SHP77 (cell line): ENCODE results near the gene NEURL2.
A peak's percentile ranks its signal among the peaks of the same experiment; 100 is the strongest.
"Not testable (repeated sequence)": the region's sequence is repeated elsewhere in the genome, so short reads cannot be mapped to it uniquely, and the experiment has no call there.

Experiments used
- DNase-seq, 2 experiments: peaks; one replicate each; lab custom pipeline; 2025; lab: John Stamatoyannopoulos, UW

The NEURL2 gene, protein sequence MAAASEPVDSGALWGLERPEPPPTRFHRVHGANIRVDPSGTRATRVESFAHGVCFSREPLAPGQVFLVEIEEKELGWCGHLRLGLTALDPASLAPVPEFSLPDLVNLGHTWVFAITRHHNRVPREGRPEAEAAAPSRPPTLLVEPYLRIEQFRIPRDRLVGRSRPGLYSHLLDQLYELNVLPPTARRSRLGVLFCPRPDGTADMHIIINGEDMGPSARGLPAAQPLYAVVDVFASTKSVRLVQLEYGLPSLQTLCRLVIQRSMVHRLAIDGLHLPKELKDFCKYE

GRCh38 chr20:45890985-45891983 lies at the start of gene NEURL2, which contains the start of gene CTSA:
Gene NEURL2, minus strand, starts transcription at chr20:45891208. Its CDS starts 217 bp downstream, at chr20:45890991.
Gene CTSA, plus strand, starts transcription at chr20:45891335. Its CDS starts 234 bp downstream, at chr20:45891569.
- DNase-seq: peak; percentile 79 to 88

DNA sequence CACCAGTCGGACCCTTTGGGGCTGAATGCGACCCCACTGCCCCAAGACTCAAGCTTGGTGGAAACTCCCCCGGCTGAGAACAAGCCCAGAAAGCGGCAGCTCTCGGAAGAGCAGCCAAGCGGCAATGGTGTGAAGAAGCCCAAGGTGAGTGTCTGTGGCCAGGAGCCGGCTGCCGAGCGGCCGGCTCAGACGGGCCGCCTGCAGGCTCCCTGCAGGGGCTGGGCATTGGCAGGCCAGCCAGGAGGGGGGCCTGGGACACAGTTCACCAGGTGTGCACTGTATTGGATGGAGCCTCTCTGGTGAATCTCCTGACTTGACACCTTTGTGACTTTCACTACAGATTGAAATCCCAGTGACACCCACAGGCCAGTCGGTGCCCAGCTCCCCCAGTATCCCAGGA lies 49.5 kb upstream of the NEURL2 start:
- DNase-seq: no peak

DNA sequence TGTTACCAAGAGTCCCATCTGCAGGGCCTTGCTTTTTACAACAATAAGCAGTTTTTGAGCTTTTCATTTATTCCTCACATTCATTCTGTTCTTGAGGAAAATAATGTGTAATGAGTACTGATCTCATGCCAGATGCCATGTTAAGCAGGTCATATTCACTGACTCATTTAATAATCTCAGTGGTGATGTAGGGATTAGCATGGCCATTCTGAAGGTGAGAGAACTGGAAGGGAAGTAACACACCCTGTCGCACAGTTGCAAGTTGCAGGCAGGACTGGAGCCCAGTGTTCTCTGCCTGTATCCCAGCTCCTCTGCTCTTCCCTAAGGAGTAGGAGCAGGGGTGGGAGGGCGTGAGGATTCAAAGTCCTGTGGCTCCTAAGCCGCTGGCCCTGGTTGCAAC lies 49.0 kb upstream of the NEURL2 start:
- no peak for DNase-seq

DNA sequence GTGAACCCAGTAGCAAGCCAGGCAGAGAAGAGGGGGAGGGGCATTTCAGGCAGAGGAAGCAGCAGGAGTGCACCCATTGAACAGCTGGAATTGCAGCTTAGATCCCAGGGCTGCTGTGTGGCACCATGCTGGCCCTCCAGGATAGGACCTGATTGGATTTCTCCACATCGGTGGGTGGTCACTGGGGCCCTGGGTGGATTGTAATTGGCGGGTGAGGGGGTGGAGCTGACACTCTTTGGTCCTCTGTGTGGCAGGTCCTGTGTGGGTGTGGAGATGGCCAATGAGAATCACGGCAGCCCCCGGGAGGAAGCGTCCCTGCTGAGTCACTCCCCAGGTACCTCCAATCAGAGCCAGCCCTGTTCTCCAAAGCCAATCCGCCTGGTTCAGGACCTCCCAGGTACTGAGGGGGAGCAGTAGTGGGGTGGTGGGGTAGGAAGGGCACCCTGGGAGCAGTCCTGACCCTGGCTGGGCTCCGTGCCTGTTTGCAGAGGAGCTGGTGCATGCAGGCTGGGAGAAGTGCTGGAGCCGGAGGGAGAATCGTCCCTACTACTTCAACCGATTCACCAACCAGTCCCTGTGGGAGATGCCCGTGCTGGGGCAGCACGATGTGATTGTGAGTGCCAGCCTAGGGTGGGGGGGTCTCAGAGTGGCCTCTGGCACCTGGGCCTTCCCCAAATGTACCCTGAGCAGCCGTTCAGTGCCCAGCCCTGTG lies 47.9 kb upstream of the NEURL2 start:
- DNase-seq: no peak

- no peak for DNase-seq
Measured at GRCh38 chr20:45937765-45938164, 46.8 kb upstream of the NEURL2 start.

DNA sequence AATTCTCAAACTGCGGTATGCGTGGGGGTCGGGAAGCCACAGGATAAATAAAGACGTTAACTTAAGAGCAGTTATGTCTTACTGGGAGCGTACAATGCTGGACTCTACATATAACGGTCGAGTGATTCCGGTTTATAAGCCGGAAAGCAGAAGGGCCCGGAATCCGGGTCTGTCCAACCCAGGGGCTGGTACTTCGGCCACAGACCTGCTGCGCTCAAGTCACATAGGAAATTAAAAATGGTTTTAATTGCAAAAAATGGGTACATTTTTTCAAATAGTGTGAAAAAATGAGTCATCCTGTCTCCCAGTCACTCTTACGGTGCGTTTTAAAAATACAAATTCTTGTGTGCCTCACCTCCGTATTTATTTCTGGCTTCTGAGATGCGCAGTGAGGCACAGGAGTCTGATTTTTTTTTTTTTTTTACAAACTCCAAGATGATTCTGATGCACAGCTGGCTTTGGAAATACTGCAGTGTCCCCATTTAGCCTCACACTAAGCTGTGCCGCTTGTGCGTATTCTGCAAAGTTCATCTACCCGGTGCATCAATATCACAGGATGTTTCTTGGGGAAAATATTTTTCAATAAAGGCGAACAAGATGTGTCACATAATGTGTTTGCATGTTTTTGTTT lies 44.5 kb upstream of the NEURL2 start:
- DNase-seq: no peak

DNA sequence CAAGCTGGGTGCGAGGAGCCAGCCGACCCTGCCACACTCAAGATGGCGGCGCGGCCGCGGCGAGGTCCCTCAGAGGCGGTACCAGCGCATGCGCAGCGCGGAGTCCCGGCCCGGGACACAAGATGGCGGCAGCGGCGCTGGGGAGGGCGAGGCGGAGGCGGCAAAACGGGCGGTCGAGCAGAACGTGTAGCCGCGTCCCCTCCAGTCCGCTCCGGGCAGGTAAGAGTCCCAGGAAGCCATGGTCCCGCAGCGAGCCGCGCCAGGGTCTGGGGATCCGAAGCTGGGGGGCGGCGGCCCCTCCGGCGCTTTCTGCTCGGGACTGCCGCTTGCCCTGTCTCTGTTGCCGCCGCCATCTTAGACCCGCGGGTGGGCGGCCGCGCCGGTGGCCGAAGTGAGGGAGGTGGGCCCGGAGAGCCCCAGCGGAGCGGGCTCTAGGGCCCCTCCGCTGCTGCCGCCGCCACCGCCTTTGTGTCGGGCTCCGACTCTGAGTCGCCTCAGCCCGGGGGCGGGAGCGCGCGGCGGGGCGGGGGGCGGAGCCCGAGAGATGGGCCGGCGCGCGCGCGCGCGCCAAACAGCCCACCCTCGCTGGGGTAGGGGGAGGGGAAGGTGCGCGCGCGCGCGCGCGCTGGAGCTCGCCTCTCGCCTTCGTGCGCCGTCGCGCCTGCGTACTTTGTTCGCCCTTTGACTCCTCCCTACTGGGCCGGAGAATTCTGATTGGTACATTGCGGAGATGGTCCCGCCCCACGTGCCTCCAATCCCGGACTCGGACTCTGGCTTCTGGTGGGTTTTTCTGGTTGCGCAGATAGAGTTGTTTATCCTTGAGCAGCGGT lies 43.8 kb upstream of the NEURL2 start, which contains the start of gene PCIF1:
Gene PCIF1, plus strand, starts transcription at position 98 of the 830 bp plus-strand sequence. CDS start 4,317 bp downstream, outside the sequence.
- peak; percentile 94 to 95 for DNase-seq

GRCh38 chr20:45934046-45934585 lies 43.1 kb upstream of the NEURL2 start:
- DNase-seq: no peak

- DNase-seq: peak; percentile 85 to 93
Measured at GRCh38 chr20:45933266-45934045, 42.4 kb upstream of the NEURL2 start.

GRCh38 chr20:45931680-45932079 lies 40.7 kb upstream of the NEURL2 start:
- DNase-seq: not testable (repeated sequence)

DNA sequence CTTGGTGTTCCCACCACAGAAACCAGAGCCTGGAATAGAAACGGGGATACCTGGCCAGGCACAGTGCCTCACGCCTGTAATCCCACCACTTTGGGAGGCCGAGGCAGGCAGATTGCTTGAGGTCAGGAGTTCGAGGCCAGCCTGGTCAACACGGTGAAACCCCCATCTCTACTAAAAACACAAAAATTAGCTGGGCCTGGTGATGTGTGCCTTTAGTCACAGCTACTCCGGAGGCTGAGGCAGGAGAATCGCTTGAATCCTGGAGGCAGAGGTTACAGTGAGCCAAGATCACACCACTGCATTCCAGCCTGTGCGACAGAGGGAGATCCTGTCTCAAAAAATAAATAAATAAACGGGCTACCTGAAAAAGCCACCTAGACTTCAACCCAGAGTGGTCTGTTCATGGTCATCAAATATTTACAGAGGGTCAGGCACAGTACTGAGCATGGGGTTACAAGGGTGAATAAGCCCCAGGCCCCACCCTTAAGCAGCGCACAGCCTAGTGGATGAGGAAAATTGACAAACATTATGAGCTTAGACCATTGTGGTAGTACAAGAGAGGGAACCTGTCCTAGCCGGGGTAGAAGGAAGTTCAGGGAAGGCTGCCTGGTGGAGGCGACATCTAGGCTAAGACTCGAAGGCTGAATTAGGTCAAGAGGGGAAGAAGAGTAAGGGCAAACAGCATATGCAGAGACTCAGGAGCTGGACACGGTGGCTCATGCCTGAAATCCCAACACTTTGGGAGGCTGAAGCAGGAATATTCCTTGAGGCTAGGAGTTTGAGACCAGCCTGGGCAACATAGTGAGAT lies 36.3 kb upstream of the NEURL2 start:
- DNase-seq: no peak

DNA sequence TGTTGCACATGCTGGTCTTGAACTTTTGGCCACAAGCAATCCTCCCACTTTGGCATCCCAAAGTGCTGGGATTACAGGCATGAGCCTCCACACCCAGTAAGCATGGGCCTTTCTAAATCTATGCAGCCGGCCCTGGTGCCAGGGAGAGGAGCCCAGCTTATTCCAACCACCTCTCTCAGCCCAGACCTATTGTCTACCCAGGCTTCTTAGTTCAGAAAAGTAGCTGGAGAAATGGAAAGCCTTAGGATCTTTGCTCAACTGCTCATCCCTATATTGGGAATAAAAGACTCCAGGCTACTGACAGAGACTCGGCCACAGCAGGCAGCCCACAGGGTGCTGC lies 35.7 kb upstream of the NEURL2 start:
- DNase-seq: no peak

GRCh38 chr20:45925821-45926506 lies 35.0 kb upstream of the NEURL2 start:
- no peak for DNase-seq

- DNase-seq: no peak
Measured at GRCh38 chr20:45924391-45925261, 33.6 kb upstream of the NEURL2 start.

- no peak for DNase-seq
Measured at GRCh38 chr20:45921337-45922189, 30.6 kb upstream of the NEURL2 start.
